Parathyroid adenoma (tissue), 2 donors: ENCODE data around the gene TM4SF20.

Source experiments
- H2AFZ ChIP-seq: fragments of 300-600 bp; sonication (generic); one replicate; pipeline ENCODE4 v1.7.0; 2017; ENCODE audit warnings: antibody characterized with exemption, mild to moderate bottlenecking
- H3K27ac ChIP-seq: fragments of 300-600 bp; sonication (generic); one replicate; pipeline ENCODE4 v1.7.0; 2017
- H3K27me3 ChIP-seq: fragments of 300-600 bp; sonication (generic); one replicate; pipeline ENCODE4 v1.7.0; 2017; ENCODE audit warnings: low read length; ENCODE audit not compliant: control insufficient read depth, insufficient read depth
- H3K36me3 ChIP-seq: fragments of 300-600 bp; sonication (generic); one replicate; pipeline ENCODE4 v1.7.0; 2017; ENCODE audit warnings: low read length; ENCODE audit not compliant: control insufficient read depth, insufficient read depth
- H3K4me1 ChIP-seq: fragments of 300-600 bp; sonication (generic); one replicate; pipeline ENCODE4 v1.7.0; 2017; ENCODE audit warnings: control low read depth
- H3K4me2 ChIP-seq: fragments of 300-600 bp; sonication (generic); one replicate; pipeline ENCODE4 v1.7.0; 2017; ENCODE audit warnings: low read length
- H3K4me3 ChIP-seq: fragments of 300-600 bp; sonication (generic); one replicate; pipeline ENCODE4 v1.7.0; 2017; ENCODE audit warnings: low read depth, low read length
- H3K79me2 ChIP-seq: fragments of 300-600 bp; sonication (generic); one replicate; pipeline ENCODE4 v1.7.0; 2017; ENCODE audit warnings: control low read depth
- H3K9ac ChIP-seq: fragments of 300-600 bp; sonication (generic); one replicate; pipeline ENCODE4 v1.7.0; 2017; ENCODE audit warnings: mild to moderate bottlenecking
- H3K9me3 ChIP-seq: fragments of 300-600 bp; sonication (generic); one replicate; pipeline ENCODE4 v1.7.0; 2017; ENCODE audit warnings: low read length; ENCODE audit not compliant: control insufficient read depth
- CTCF ChIP-seq: fragments of 300-600 bp; sonication (generic); IDR thresholded peaks from one replicate; pipeline ENCODE4 v1.7.0; 2017; ENCODE audit warnings: antibody characterized with exemption, mild to moderate bottlenecking
- donor health status: primary hyperparathyroidism.

Gene TM4SF20

GRCh38 chr2:227416701-227417100, 37.6 kb upstream of the TM4SF20 start:
- no peak overlapping the region for H3K4me3 ChIP-seq
- H3K27ac ChIP-seq: no peak overlapping the region
- no peaks in the 10 kb centered on the region for H3K27me3 ChIP-seq
- no peak overlapping the region for H3K9ac ChIP-seq
- H3K79me2 ChIP-seq: no peaks in the 10 kb centered on the region
- no peak overlapping the region for H3K4me2 ChIP-seq
- no peak for TF ChIP-seq CTCF
- no peaks in the 10 kb centered on the region for H3K9me3 ChIP-seq
- H2AFZ ChIP-seq: no peak overlapping the region
- H3K36me3 ChIP-seq: no peaks in the 10 kb centered on the region
- H3K4me1 ChIP-seq: no peaks in the 10 kb centered on the region

GRCh38 chr2:227415538-227416424, 36.7 kb upstream of the TM4SF20 start:
- no peaks in the 10 kb centered on the region for H3K4me1 ChIP-seq
- H3K9ac ChIP-seq: no peak overlapping the region
- no peaks in the 10 kb centered on the region for H3K36me3 ChIP-seq
- H3K4me3 ChIP-seq: no peak overlapping the region
- no peak overlapping the region for H3K4me2 ChIP-seq
- no peaks in the 10 kb centered on the region for H3K9me3 ChIP-seq
- H2AFZ ChIP-seq: no peak overlapping the region
- no peak for TF ChIP-seq CTCF
- no peaks in the 10 kb centered on the region for H3K79me2 ChIP-seq
- H3K27ac ChIP-seq: no peak overlapping the region
- no peaks in the 10 kb centered on the region for H3K27me3 ChIP-seq

- H3K27ac ChIP-seq: no peak overlapping the region
- no peaks in the 10 kb centered on the region for H3K9me3 ChIP-seq
- TF ChIP-seq CTCF: no peak
- H3K4me1 ChIP-seq: no peaks in the 10 kb centered on the region
- no peaks in the 10 kb centered on the region for H3K36me3 ChIP-seq
- no peaks in the 10 kb centered on the region for H3K79me2 ChIP-seq
- H3K4me2 ChIP-seq: no peak overlapping the region
- H2AFZ ChIP-seq: no peak overlapping the region
- no peak overlapping the region for H3K9ac ChIP-seq
- H3K27me3 ChIP-seq: no peaks in the 10 kb centered on the region
- H3K4me3 ChIP-seq: no peak overlapping the region
Measured at GRCh38 chr2:227414846-227415245, 35.7 kb upstream of the TM4SF20 start.

DNA sequence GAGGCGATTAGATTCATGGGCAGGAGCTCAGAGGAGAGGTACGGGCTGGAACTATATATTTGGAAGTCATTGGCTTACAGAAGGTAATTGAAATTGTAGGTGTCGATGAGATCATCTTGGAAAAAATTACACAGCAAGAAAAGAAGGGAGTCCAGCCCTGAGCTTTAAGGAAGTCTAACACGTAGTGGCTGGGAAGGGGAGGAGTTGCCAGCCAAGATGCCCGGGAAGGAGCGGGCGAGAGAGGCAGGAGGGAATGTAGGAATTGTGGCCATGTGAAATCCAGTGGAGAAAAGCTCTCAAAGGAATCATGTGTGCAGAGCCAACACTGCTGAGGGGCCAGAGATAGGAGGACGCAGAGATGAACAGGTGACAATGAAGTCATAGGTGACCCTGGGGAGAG, 34.3 kb upstream of the TM4SF20 start:
- no peak overlapping the region for H3K9ac ChIP-seq
- H2AFZ ChIP-seq: no peak overlapping the region
- H3K4me2 ChIP-seq: no peak overlapping the region
- no peak overlapping the region for H3K4me3 ChIP-seq
- no peak for TF ChIP-seq CTCF
- no peaks in the 10 kb centered on the region for H3K9me3 ChIP-seq
- no peaks in the 10 kb centered on the region for H3K27me3 ChIP-seq
- H3K4me1 ChIP-seq: no peaks in the 10 kb centered on the region
- no peaks in the 10 kb centered on the region for H3K79me2 ChIP-seq
- H3K36me3 ChIP-seq: no peaks in the 10 kb centered on the region
- H3K27ac ChIP-seq: no peak overlapping the region

DNA sequence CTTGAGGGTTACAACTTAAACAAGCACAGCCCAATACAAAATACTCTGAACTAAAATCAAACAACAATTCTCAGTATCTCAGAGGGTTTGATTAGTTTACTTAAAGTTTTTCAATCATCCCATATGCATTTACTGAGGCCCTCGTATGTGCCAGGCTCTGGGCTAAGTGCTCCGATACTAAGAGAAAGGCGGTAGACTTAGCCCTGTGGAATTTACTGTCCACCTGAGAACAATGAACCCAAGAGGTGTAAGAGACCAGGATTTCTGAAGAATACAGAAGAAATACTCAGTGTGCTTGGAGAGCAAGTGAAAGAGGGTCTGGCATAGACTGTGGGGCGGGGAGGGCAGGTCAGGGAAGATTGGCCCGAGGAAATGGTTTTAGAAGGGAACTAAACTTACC, 33.8 kb upstream of the TM4SF20 start:
- no peaks in the 10 kb centered on the region for H3K4me1 ChIP-seq

More for the DNA sequence above, 33.8 kb upstream of the TM4SF20 start:
- no peaks in the 10 kb centered on the region for H3K9me3 ChIP-seq
- no peak for TF ChIP-seq CTCF
- H3K36me3 ChIP-seq: no peaks in the 10 kb centered on the region
- no peak overlapping the region for H3K27ac ChIP-seq
- no peak overlapping the region for H3K9ac ChIP-seq
- no peak overlapping the region for H3K4me3 ChIP-seq
- no peaks in the 10 kb centered on the region for H3K79me2 ChIP-seq
- no peak overlapping the region for H3K4me2 ChIP-seq
- no peaks in the 10 kb centered on the region for H3K27me3 ChIP-seq
- H2AFZ ChIP-seq: no peak overlapping the region
